Hepatocyte (in vitro differentiated cells): ENCODE results near the gene NGFR. TPM values are rescaled to one million over a fixed set of nuclear protein-coding genes. Genes with fewer than 3 reads are reported as not detected.
A peak's percentile ranks its signal among the peaks of the same experiment; 100 is the strongest.

ENCODE experiments used
- DNase-seq: peaks from one replicate; pipeline ENCODE4 v3.0.0-alpha.2; 2016; ENCODE audit warnings: low spot score
- H2AFZ ChIP-seq: fragments of 200-600 bp; sonication (generic); 2 replicates; pipeline ENCODE4 v1.6.0; 2016; ENCODE audit warnings: antibody characterized with exemption, mild to moderate bottlenecking
- H3K27ac ChIP-seq: fragments of 200-600 bp; sonication (generic); 2 replicates; pipeline ENCODE4 v1.5.1; 2016; ENCODE audit warnings: mild to moderate bottlenecking
- H3K27me3 ChIP-seq: fragments of 200-600 bp; sonication (generic); 2 replicates; pipeline ENCODE4 v1.6.1; 2016
- H3K36me3 ChIP-seq: fragments of 200-600 bp; sonication (generic); replicated peaks from 2 replicates; pipeline ENCODE4 v1.5.1; 2016; ENCODE audit warnings: low read depth; ENCODE audit not compliant: insufficient read depth
- H3K4me1 ChIP-seq: fragments of 200-600 bp; sonication (generic); 2 replicates; pipeline ENCODE4 v1.5.1; 2016; ENCODE audit warnings: mild to moderate bottlenecking, moderate library complexity; ENCODE audit not compliant: insufficient read depth
- H3K4me2 ChIP-seq: fragments of 200-600 bp; sonication (generic); 2 replicates; pipeline ENCODE4 v1.6.0; 2016
- H3K4me3 ChIP-seq: fragments of 200-600 bp; sonication (generic); 2 replicates; pipeline ENCODE4 v1.5.1; 2016; ENCODE audit warnings: mild to moderate bottlenecking
- H3K79me2 ChIP-seq: fragments of 200-600 bp; sonication (generic); 2 replicates; pipeline ENCODE4 v1.6.0; 2017; ENCODE audit warnings: mild to moderate bottlenecking
- H3K9me2 ChIP-seq: fragments of 200-600 bp; sonication (generic); replicated peaks from 2 replicates; pipeline ENCODE4 v1.6.0; 2017; ENCODE audit warnings: mild to moderate bottlenecking; ENCODE audit not compliant: insufficient read depth
- H3K9me3 ChIP-seq: fragments of 200-600 bp; sonication (generic); 2 replicates; pipeline ENCODE4 v1.5.1; 2016; ENCODE audit warnings: low read depth, mild to moderate bottlenecking
- H4K20me1 ChIP-seq: fragments of 200-600 bp; sonication (generic); 2 replicates; pipeline ENCODE4 v1.6.0; 2016; ENCODE audit warnings: mild to moderate bottlenecking; ENCODE audit not compliant: insufficient read depth, poor library complexity, severe bottlenecking
- EZH2 ChIP-seq: fragments of 200-600 bp; sonication (generic); IDR thresholded peaks from 2 replicates; pipeline ENCODE4 v1.6.1; 2016; ENCODE audit warnings: antibody characterized with exemption, mild to moderate bottlenecking, borderline replicate concordance
- EZH2phosphoT487 ChIP-seq: fragments of 200-600 bp; sonication (generic); IDR thresholded peaks from one replicate; pipeline ENCODE4 v1.6.1; 2018; ENCODE audit warnings: antibody characterized with exemption, mild to moderate bottlenecking, low read depth, moderate library complexity; ENCODE audit not compliant: unreplicated experiment, severe bottlenecking
- WGBS: methylation state at CpG from one replicate; pipeline ENCODE4 v1.1.6; 2016; ENCODE audit warnings: low lambda C conversion rate; ENCODE audit errors: missing lambda C conversion rate; 5-methylcytosine and 5-hydroxymethylcytosine counted together
- polyA plus RNA-seq: library from polyadenylated mRNA; unstranded; fragments of >200 nt; fragmentation: Nextera tagmentation; extraction: Ambion mirVana; gene quantifications from 2 replicates; pipeline ENCODE4 v1.2.1, GENCODE V29; 2016
- total RNA-seq: library from RNA; depleted of rRNA; stranded (reverse); fragments of >200 nt; gene quantifications from 2 replicates; pipeline ENCODE4 v1.2.3, GENCODE V29; 2014
- TF ChIP-seq, protein P1 (sequence below): fragments of 200-600 bp; sonication (generic); IDR thresholded peaks from 2 replicates; pipeline ENCODE4 v1.5.1; 2016; ENCODE audit warnings: antibody characterized with exemption, mild to moderate bottlenecking; ENCODE audit not compliant: poor library complexity

Gene NGFR
- total and polyA plus RNA-seq, 2 experiments from 2014 or later, result 3.6 to 5.6 TPM

DNA sequence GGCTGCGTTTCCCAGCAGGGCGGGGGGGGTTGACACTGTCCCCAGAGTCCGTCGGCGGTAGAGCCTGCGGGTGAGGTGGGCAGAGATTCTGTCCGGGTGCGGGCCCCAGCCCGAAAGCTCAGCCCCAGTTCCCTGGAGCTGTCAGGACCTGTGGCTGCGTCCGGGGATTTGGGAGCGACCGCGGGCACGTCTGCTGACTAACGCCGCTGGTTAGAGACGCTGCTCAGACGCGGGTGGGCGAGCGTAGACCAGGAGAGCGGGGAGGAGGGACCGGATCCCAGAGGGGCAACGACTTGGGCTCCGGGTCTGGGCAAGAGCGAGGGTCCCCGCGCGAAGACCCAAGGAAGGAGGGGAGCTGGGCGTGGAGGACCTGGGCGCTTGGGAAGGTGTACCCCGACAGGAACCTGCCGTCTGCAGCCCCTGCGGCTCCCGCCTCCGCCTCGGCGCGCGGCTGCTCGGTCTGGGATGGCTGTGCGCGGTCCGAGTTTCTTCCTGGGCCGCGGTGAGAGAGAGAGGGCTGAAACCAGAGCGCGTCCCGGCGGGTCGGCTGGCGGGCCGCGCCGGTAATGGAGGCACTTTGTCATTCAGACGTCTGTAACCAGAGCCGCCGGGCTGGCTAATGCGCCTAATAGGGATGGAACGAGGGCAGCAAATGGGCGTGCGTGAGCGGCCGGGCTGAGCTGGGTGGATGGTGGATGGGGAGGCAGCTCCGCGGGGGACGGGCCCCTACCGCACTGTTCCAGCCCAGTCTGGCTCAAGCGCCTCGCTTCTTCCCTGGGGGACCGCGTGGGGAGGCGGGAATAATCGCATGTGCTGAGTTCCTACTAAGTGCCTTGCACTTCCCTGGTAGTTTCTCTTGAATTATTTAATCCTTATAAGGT is 2.3 kb downstream of the NGFR start:
- TF ChIP-seq EZH2phosphoT487, result peak; percentile 35
- peak; percentile 50 for TF ChIP-seq EZH2
- TF ChIP-seq, protein P1, sequence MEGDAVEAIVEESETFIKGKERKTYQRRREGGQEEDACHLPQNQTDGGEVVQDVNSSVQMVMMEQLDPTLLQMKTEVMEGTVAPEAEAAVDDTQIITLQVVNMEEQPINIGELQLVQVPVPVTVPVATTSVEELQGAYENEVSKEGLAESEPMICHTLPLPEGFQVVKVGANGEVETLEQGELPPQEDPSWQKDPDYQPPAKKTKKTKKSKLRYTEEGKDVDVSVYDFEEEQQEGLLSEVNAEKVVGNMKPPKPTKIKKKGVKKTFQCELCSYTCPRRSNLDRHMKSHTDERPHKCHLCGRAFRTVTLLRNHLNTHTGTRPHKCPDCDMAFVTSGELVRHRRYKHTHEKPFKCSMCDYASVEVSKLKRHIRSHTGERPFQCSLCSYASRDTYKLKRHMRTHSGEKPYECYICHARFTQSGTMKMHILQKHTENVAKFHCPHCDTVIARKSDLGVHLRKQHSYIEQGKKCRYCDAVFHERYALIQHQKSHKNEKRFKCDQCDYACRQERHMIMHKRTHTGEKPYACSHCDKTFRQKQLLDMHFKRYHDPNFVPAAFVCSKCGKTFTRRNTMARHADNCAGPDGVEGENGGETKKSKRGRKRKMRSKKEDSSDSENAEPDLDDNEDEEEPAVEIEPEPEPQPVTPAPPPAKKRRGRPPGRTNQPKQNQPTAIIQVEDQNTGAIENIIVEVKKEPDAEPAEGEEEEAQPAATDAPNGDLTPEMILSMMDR, result no peak
- H3K36me3 ChIP-seq, result no peaks in the 10 kb centered on the region
- H3K27ac ChIP-seq, result no peak overlapping the region
- H3K9me3 ChIP-seq, result no peaks in the 10 kb centered on the region
- peak; percentile 54 for DNase-seq
- no peaks in the 10 kb centered on the region for H3K79me2 ChIP-seq
- peaks cover 19% of the 10 kb centered on the region for H3K4me1 ChIP-seq
- H4K20me1 ChIP-seq, result peaks cover 3% of the 10 kb centered on the region
- 2% methylated on average over 63 of the region's 75 CpGs for WGBS
- peak overlapping the region; percentile 99 for H3K4me2 ChIP-seq
- H3K27me3 ChIP-seq, result peaks cover 85% of the 10 kb centered on the region
- H3K4me3 ChIP-seq, result peak overlapping the region; percentile 61
- peak overlapping the region; percentile 71 for H2AFZ ChIP-seq
- no peaks in the 10 kb centered on the region for H3K9me2 ChIP-seq

DNA sequence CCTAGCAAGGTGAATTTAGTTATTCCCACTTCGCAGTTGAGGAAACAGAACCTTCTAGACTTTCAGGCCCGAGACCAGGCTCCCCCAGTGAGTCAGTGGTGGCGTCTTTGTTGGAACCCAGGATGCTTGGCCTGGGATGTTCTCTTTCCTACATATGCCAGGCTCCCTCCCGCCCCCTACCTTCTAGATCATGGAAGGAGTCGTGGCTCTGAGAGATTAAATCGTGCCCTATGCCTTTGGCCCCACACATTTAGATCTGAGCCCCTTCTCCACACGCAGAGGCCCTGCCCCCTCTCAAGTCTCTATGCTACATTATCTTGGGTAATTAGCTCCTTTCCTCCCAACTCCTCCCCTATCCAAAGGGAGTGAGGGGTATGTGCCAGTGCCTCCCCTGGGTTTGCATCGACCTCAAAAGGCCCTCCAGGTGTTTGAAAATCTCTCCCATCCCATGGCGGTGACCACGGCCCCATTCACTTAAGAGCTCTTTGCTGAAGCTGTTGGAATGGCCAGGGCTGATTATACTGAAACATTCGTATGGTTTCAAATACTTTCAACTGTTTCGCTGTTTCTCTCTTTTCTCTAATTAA is 3.0 kb downstream of the NGFR start:
- peaks cover 19% of the 10 kb centered on the region for H3K4me1 ChIP-seq
- peaks cover 3% of the 10 kb centered on the region for H4K20me1 ChIP-seq
- peaks cover 79% of the 10 kb centered on the region for H3K27me3 ChIP-seq
- no peaks in the 10 kb centered on the region for H3K36me3 ChIP-seq
- no peaks in the 10 kb centered on the region for H3K9me2 ChIP-seq
- peak overlapping the region; percentile 99 for H3K4me2 ChIP-seq
- H3K79me2 ChIP-seq, result no peaks in the 10 kb centered on the region
- H3K9me3 ChIP-seq, result no peaks in the 10 kb centered on the region
- H2AFZ ChIP-seq, result no peak overlapping the region
- 24% methylated on average over 12 of the region's 12 CpGs for WGBS
- H3K4me3 ChIP-seq, result no peak overlapping the region
- no peak for DNase-seq
- TF ChIP-seq EZH2phosphoT487, result no peak
- no peak for TF ChIP-seq EZH2
- TF ChIP-seq, protein P1, result no peak
- H3K27ac ChIP-seq, result no peak overlapping the region

DNA sequence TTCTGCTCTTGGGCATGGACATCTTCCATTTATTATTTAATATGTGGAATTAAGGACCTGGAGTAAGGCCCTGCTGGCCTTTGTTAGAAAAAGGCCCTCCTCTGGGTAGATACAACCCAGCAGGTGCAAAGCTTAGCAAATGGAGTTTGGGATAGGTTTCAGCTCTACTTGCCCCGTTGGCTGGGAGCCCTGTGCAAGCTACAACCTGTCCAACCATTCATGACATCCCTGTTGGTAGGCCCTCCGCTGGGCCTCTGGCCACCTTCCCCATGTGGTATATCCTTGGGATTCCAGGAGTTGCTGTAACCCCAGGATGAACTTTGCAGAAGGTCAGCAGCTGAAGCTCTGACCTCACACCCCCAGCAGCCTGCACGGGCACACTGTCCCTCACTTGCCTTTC is 6.4 kb downstream of the NGFR start:
- Histone ChIP-seq H3K79me2 (no peaks in the 10 kb centered on the region), H3K36me3 (no peaks in the 10 kb centered on the region), H4K20me1 (peaks cover 3% of the 10 kb centered on the region), H3K9me3 (no peaks in the 10 kb centered on the region), H3K9me2 (no peaks in the 10 kb centered on the region), H3K27me3 (peaks cover 50% of the 10 kb centered on the region), H3K27ac (no peak overlapping the region), H3K4me2 (no peak overlapping the region), H2AFZ (no peak overlapping the region), H3K4me3 (no peak overlapping the region), H3K4me1 (peaks cover 13% of the 10 kb centered on the region)
- DNase-seq, result no peak
- TF ChIP-seq, protein P1, result no peak
- TF ChIP-seq EZH2 (no peak), EZH2phosphoT487 (no peak)
- 62% methylated on average over 3 of the region's 3 CpGs for WGBS
